ENCODE measurements around the gene SPTBN4. TPM values are rescaled to one million over a fixed set of nuclear protein-coding genes. Genes with fewer than 3 reads are reported as not detected.

The SPTBN4 gene
- total RNA-seq, 6 experiments from 2014 or later = 0.17 to 0.96 (median 0.54) TPM

DNA sequence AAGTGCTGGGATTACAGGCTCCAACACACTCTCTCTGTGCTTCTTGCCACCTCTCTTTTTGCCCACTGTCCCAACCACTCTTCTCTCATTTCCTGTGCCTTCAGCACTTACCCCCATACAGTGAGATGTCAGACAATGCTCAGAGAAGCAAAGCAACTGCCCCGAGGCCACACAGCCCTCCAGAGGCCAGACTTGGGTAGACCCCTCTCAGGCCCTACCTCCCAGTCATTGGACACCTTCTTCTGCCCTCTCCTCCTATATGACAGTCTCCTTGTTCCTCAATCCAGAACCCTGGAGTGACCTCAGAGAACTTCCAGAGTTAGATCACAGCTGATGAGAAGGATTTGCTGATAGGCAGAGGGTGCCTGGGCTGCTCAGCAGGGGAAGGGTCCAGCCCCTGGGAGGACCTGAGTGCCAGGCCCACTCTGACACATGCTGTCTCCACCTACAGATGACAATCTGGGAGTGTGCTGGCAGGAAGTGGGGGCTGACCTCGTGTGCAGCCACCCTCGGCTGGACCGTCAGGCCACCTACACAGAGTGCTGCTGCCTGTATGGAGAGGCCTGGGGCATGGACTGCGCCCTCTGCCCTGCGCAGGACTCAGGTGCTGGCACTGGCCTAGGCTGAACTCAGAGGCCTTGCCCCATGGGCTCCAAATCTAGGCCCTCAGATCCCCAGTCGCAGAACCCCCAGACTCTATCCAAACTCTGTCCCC is 158.8 kb downstream of the SPTBN4 start:
- H3K27ac Mint-ChIP-seq = no peak overlapping the region
- peaks cover 15% of the 10 kb centered on the region for H3K4me1 Mint-ChIP-seq (ENCODE audit: low read depth)
- peaks cover 3% of the 10 kb centered on the region for H3K27me3 Mint-ChIP-seq (ENCODE audit: insufficient read depth)
- peaks cover 18% of the 10 kb centered on the region for H3K36me3 Mint-ChIP-seq (ENCODE audit: low read depth)
- TF ChIP-seq, protein P1, sequence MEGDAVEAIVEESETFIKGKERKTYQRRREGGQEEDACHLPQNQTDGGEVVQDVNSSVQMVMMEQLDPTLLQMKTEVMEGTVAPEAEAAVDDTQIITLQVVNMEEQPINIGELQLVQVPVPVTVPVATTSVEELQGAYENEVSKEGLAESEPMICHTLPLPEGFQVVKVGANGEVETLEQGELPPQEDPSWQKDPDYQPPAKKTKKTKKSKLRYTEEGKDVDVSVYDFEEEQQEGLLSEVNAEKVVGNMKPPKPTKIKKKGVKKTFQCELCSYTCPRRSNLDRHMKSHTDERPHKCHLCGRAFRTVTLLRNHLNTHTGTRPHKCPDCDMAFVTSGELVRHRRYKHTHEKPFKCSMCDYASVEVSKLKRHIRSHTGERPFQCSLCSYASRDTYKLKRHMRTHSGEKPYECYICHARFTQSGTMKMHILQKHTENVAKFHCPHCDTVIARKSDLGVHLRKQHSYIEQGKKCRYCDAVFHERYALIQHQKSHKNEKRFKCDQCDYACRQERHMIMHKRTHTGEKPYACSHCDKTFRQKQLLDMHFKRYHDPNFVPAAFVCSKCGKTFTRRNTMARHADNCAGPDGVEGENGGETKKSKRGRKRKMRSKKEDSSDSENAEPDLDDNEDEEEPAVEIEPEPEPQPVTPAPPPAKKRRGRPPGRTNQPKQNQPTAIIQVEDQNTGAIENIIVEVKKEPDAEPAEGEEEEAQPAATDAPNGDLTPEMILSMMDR (IDR thresholded peaks at IDR 0.05) = no peak
- no peaks in the 10 kb centered on the region for H3K9me3 Mint-ChIP-seq
- no peak overlapping the region for H3K4me3 Mint-ChIP-seq
- no peak for DNase-seq

Other genes starting within 250 kb of the SPTBN4 start
- gene TTC9B, start 248.6 kb upstream of the SPTBN4 start, total RNA-seq (2021; fragmentation: NEBNext Ultra II Directional; extraction: Animal tissue kit (Norgen Biotek cat#: 25700)) = not detected
- under 1 TPM in 3 of 6 experiments, not detected in 3; 0.22 to 0.33 (median 0.31) TPM for gene CCNP, start 240.3 kb upstream of the SPTBN4 start, total RNA-seq (2021; fragmentation: NEBNext Ultra II Directional; extraction: Animal tissue kit (Norgen Biotek cat#: 25700))
- gene AKT2, start 181.7 kb upstream of the SPTBN4 start, total RNA-seq (2021; fragmentation: NEBNext Ultra II Directional; extraction: Animal tissue kit (Norgen Biotek cat#: 25700)) = 100 to 1,000 TPM; 128 to 133 (median 130) TPM
- 10 to 100 TPM; 15.8 to 20.0 (median 18.5) TPM for gene C19orf47, start 118.6 kb upstream of the SPTBN4 start, total RNA-seq (2021; fragmentation: NEBNext Ultra II Directional; extraction: Animal tissue kit (Norgen Biotek cat#: 25700))
- 100 to 1,000 TPM; 141 to 211 (median 152) TPM for gene PLD3, start 118.3 kb upstream of the SPTBN4 start, total RNA-seq (2021; fragmentation: NEBNext Ultra II Directional; extraction: Animal tissue kit (Norgen Biotek cat#: 25700))
- under 1 TPM in 4 of 6 experiments, not detected in 2; 0.07 to 0.11 (median 0.10) TPM for gene HIPK4, start 76.8 kb upstream of the SPTBN4 start, total RNA-seq (2021; fragmentation: NEBNext Ultra II Directional; extraction: Animal tissue kit (Norgen Biotek cat#: 25700))
- 1 to 10 TPM in 2 of 6 experiments, under 1 TPM in 4; 0.86 to 1.5 (median 0.94) TPM for gene PRX, start 53.6 kb upstream of the SPTBN4 start, total RNA-seq (2021; fragmentation: NEBNext Ultra II Directional; extraction: Animal tissue kit (Norgen Biotek cat#: 25700))
- gene SERTAD1, start 41.0 kb upstream of the SPTBN4 start, total RNA-seq (2021; fragmentation: NEBNext Ultra II Directional; extraction: Animal tissue kit (Norgen Biotek cat#: 25700)) = 10 to 100 TPM; 18.5 to 25.4 (median 21.2) TPM
- gene SERTAD3, start 22.7 kb upstream of the SPTBN4 start, total RNA-seq (2021; fragmentation: NEBNext Ultra II Directional; extraction: Animal tissue kit (Norgen Biotek cat#: 25700)) = 10 to 100 TPM; 35.9 to 47.0 (median 41.2) TPM
- 10 to 100 TPM; 35.3 to 55.7 (median 52.5) TPM for gene BLVRB, start 1.3 kb upstream of the SPTBN4 start, total RNA-seq (2021; fragmentation: NEBNext Ultra II Directional; extraction: Animal tissue kit (Norgen Biotek cat#: 25700))
- gene SHKBP1, start 109.9 kb downstream of the SPTBN4 start, total RNA-seq (2021; fragmentation: NEBNext Ultra II Directional; extraction: Animal tissue kit (Norgen Biotek cat#: 25700)) = 10 to 100 TPM; 58.5 to 95.2 (median 83.0) TPM
- 10 to 100 TPM; 36.6 to 54.9 (median 51.4) TPM for gene LTBP4, start 134.4 kb downstream of the SPTBN4 start, total RNA-seq (2021; fragmentation: NEBNext Ultra II Directional; extraction: Animal tissue kit (Norgen Biotek cat#: 25700))
- gene NUMBL, start 223.7 kb downstream of the SPTBN4 start, total RNA-seq (2021; fragmentation: NEBNext Ultra II Directional; extraction: Animal tissue kit (Norgen Biotek cat#: 25700)) = 10 to 100 TPM; 49.1 to 58.3 (median 53.6) TPM
- 10 to 100 TPM; 19.8 to 28.6 (median 23.6) TPM for gene COQ8B, start 249.9 kb downstream of the SPTBN4 start, total RNA-seq (2021; fragmentation: NEBNext Ultra II Directional; extraction: Animal tissue kit (Norgen Biotek cat#: 25700))

All from HFFc6 (cell line).